ENCODE measurements around the gene CD244.
"Not testable (repeated sequence)": the region's sequence is repeated elsewhere in the genome, so short reads cannot be mapped to it uniquely, and the experiment has no call there.

The CD244 gene

GRCh38 chr1:160811147-160811546 is 51.5 kb downstream of the CD244 start:
- no peak for DNase-seq (ENCODE audit: low spot score)

DNA sequence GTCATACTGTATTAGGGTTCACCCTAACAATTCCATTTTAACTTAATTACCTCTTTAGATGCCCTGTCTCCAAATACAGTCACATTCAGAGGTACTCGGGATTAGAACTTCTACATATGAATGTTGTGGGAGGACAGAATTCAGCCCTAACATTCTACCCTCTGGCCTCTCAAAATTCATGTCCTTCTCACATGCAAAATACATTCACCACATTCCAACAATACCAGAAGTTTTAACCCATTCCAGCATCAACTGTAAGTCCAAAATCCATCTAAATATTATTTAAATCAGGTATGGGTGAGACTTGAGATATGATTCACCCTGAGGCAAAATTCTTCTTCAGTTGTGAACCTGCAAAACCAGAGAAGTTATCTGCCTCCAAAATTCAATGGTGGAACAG is 52.2 kb downstream of the CD244 start:
- DNase-seq (ENCODE audit: low spot score), result no peak

DNA sequence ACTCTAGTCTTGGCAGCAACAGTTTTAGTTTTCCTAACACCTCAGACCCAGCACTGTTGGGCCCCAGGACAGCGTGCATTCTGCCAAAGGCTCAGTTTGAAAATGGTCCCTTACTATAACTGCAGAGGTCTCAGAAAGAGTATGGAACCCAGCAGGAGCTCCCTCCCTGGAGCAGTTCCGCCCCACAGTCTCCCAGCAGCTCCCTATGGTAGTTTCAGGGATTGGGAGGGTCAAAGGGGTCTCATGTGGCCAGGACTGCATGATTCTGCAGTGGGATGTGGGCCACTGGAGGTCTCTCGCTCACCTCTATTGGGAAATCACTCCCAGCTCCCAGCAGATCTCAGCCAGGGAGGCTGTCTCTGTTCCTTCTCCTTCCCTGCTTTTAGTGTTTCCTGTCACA is 54.4 kb downstream of the CD244 start:
- DNase-seq (ENCODE audit: low spot score), result no peak

- DNase-seq (ENCODE audit: low spot score), result no peak
These were observed 54.9 kb downstream of the CD244 start for GRCh38 chr1:160807738-160808137.

DNA sequence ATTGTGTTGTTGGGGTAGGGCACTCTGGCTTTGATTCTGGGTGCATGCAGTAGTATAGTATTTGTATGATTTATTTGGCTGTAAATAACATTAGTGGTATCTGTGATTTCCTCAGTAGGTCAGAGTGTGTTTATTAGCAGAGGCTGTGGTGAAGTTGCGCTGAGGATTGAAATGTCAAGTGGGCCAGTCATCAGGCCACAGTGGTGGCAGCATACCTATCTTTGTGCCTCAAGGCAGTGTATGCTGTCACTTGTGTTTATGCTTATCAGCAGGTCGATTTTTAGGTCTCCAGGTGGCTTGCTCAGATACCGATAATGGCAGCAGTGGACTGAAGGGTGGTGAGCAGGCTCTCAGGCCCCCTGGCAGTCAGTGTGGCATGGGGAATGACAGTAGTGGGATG is 55.4 kb downstream of the CD244 start:
- DNase-seq (ENCODE audit: low spot score), result no peak

- DNase-seq (ENCODE audit: low spot score), result no peak
These were observed 55.9 kb downstream of the CD244 start for GRCh38 chr1:160806784-160807183.

DNA sequence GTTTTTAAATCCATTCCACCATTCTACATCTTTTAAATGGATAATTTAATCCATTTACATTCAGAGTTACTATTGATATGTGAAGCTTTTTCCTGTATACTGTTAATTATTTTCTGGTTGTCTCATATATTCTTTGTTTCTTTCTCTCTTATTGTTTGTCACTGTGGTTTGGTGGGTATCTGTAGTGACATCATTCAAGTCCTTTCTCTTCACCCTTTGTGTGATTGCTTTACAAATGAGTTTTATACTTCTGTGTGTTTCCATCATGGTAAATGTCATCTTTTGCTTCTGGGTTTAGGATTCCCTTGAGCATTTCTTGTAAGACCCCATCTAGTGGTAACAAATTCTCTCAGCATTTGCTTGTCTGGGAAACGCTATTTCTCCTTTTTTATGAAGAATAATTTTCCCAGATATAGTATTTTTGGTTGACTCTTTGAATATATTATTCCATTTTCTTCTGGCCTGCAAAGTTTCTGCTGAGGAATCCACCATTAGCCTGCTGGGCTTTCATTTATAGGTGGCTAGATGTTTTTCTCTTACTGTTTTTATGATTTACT is 56.5 kb downstream of the CD244 start:
- DNase-seq (ENCODE audit: low spot score), result no peak

GRCh38 chr1:160801836-160802580 is 60.7 kb downstream of the CD244 start:
- no peak for DNase-seq (ENCODE audit: low spot score)

DNA sequence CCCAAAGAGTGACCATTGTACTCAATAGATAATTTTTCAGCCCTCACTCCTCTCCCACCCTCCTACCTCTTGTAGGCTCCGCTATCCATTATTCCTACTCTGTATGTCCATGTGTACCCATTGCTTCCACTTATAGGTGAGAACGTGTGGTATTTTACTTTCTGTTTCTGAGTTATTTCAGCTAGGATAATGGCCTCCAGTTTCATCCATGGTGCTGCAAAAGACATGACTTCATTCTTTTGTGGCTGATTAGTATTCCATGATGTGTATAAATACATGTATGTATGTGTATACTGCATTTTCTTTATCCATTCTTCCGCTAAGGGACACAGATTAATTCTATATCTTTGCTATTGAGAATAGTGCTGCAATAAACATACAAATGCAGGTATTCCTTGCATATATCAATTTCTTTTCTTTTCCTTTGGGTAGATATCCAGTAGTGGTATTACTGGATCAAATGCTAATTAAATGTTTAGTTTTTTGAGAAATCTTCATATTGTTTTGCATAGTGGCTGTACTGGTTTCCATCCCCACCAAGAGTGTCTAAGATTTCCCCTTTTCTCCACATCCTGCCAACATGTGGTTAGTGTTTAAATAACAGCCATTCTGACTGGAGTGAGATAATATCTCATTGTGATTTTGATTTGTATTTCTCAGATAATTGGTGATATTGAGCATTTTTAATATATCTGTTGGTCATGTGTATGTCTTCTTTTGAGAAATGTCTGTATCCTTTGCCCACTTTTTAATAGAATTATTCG is 61.9 kb downstream of the CD244 start:
- peak; percentile 55 for DNase-seq (ENCODE audit: low spot score)

- DNase-seq (ENCODE audit: low spot score), result no peak
These were observed 62.5 kb downstream of the CD244 start for GRCh38 chr1:160800142-160800541.

GRCh38 chr1:160799641-160800040 is 63.0 kb downstream of the CD244 start:
- DNase-seq (ENCODE audit: low spot score), result no peak

DNA sequence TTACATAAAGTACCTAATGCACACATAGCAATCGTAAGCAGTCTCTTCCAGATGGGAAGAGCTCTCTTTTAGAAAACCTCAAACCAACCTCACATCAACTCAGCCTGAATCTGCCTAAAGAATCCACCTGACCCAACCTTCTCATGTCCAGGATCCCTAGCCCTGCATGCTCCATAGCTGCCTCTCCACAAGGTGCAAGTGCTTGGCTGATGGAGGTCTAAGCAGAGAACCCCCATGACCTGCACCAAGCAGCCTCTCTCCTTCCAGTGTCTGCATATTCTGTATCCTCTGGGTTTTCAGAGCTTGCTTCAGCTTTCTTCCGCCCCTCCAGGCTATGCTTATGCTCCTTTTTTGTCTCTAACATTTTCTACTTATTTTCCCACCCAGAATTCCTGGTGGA is 64.2 kb downstream of the CD244 start:
- no peak for DNase-seq (ENCODE audit: low spot score)

DNA sequence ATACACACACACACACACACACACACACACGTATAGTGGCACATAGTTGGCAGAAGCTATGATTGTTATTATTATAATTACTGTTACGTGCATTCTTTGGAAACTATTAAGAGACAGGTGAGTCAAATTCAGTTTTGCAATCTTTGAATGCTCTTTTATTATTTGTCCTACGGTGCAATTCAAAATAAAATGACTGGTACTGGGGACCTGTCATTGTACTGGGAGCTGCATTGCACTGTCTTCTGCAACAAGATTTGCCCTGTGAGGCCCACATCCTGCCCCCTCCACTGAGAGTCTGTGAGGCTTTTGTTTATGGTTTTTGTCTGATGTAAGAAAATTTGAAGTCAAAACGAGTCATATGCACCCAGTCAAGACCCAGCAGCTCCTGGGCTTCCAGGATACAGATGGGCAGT is 64.8 kb downstream of the CD244 start:
- DNase-seq (ENCODE audit: low spot score), result peak; percentile 77

DNA sequence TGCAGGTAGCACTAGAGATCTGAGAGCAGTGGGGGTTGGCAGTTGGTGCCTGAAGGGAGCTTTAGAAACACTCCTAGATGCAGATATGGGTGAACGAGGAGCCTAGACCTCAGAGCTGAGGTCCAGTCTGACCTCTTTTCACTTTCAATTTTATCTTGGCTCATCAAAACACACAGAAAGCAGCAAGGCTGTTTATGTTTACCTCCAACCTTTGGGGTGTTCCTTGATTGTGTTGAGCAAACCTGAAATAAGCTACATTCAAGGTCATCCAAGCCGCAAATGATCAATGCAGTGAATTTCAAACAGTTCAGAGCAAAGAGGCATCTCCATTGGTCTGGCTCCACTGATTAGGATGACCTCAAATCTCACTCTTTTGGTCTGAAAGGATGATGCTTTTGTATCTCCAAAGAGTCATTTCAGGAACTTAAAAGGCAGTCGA is 65.4 kb downstream of the CD244 start:
- DNase-seq (ENCODE audit: low spot score), result no peak

GRCh38 chr1:160795951-160796383 is 66.7 kb downstream of the CD244 start, which contains the start of gene LY9:
LY9 (plus strand) TSS chr1:160796174; CDS start chr1:160796188, 14 bp downstream.
- DNase-seq (ENCODE audit: low spot score), result peak; percentile 93

DNA sequence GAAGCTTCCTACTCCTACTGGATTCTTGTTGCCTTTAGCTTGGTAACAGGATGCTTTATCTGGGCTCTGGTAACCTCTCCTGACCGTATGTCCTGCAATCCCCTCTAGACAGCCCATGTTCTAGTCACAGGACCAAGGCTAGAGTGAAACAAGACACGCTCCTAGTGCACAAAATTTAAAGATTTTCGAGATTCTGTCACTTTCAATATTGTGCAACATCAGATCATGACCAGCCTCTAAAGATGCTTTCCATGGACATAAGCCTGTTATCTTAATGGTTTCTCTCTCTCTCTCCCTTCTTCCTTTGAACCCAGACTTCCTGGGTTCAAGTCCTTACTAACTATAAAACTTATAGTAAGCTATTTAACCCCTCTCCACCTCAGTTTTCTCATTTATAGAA is 68.3 kb downstream of the CD244 start:
- DNase-seq (ENCODE audit: low spot score), result no peak

DNA sequence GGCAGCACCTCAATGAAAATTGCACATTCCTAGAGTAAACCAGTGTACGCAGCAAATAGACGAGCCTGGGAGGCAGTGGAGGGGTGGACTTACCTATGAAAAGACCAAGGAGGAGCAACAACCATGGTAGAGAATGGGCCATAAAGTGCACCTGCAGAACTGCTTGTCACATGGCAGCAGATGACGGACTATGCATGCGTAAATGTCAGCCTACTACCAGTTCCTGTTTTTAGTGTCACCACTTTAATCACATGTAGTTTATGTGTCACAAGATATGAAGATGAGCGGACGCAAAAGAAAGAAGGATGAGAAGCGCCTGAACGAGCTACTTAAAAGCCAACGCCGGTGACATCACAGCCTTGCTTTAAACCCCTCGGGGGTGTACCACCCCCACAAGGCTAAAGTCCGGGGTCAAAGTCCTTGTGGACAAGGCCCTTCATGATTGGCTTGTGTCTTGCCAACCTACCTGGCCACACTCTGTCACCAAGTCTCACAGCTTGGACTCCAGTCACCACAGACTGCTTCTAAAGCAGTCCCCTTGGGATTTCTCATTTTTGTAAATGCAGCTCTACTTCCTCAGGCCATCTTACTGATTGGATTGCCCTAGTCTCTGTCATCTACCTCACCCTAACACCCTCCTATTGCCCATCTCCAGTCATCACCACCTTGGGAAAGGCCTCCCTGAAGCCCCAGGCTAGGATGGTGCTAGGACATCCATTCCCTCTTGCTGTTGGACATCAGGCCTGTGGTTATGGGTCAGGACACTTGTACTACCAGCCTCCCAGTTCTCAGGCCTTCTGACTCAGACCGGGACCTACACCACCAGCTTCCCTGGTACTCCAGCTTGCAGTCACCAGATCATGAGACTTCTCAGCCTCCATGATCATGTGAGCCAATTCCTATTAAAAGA is 72.7 kb downstream of the CD244 start:
- no peak for DNase-seq (ENCODE audit: low spot score)

- DNase-seq (ENCODE audit: low spot score), result no peak
These were observed 73.5 kb downstream of the CD244 start for GRCh38 chr1:160789051-160789701.

- not testable (repeated sequence) for DNase-seq (ENCODE audit: low spot score)
These were observed 79.5 kb downstream of the CD244 start for GRCh38 chr1:160782988-160783765.

GRCh38 chr1:160781914-160782689 is 80.6 kb downstream of the CD244 start:
- DNase-seq (ENCODE audit: low spot score), result peak; percentile 42

Data from CD4-positive, alpha-beta T cell treated with Interleukin-2 at 100 ng/mL for 4 hours (primary cell).